CD14-positive monocyte (primary cell): ENCODE measurements around the gene OSBP2. TPM values are rescaled to one million over a fixed set of nuclear protein-coding genes. Genes with fewer than 3 reads are reported as not detected.

Experiments
- DNase-seq, 3 donors: peaks; one replicate each; pipeline ENCODE4 v3.0.0-alpha.2; 2011 to 2022
- H2AFZ ChIP-seq: 2 replicates; pipeline ENCODE4 v1.6.0; 2012; ENCODE audit warnings: mild to moderate bottlenecking, low read depth, low read length, inconsistent platforms; ENCODE audit not compliant: insufficient read depth, poor library complexity, severe bottlenecking
- H3K27ac ChIP-seq, 2 donors: 1 replicate in 1 of 2; 2 replicates in 1 of 2; pipeline ENCODE4 v1.5.1; 2012 to 2013; ENCODE audit warnings: low read length in 2 of 2, control low read depth in 1 of 2, inconsistent platforms in 1 of 2, low read depth in 1 of 2, mild to moderate bottlenecking in 1 of 2
- H3K27me3 ChIP-seq, 2 donors: one replicate each; pipeline versions ENCODE4 v1.6.0 to v1.6.1; 2011 to 2013; ENCODE audit warnings: low read length in 2 of 2; ENCODE audit not compliant: control insufficient read depth in 2 of 2, insufficient read depth in 2 of 2
- H3K36me3 ChIP-seq, 2 donors: replicated peaks in 1 of 2; 1 replicate in 1 of 2; 2 replicates in 1 of 2; pipeline versions ENCODE4 v1.5.1 to v1.6.1; 2012 to 2013; ENCODE audit warnings: low read length in 2 of 2, control low read depth in 1 of 2, inconsistent platforms in 1 of 2, mild to moderate bottlenecking in 1 of 2; ENCODE audit not compliant: insufficient read depth in 2 of 2, control insufficient read depth in 1 of 2
- H3K4me1 ChIP-seq, 2 donors: 1 replicate in 1 of 2; 2 replicates in 1 of 2; pipeline versions ENCODE4 v1.5.1 to v1.6.1; 2012 to 2013; ENCODE audit warnings: low read length in 2 of 2, control low read depth in 1 of 2, inconsistent platforms in 1 of 2, mild to moderate bottlenecking in 1 of 2, moderate library complexity in 1 of 2; ENCODE audit not compliant: insufficient read depth in 2 of 2, control insufficient read depth in 1 of 2
- H3K4me2 ChIP-seq: replicated peaks from 2 replicates; pipeline ENCODE3; 2012; ENCODE audit warnings: low read length, moderate library complexity, mild to moderate bottlenecking; ENCODE audit not compliant: poor library complexity, severe bottlenecking; ENCODE audit errors: extremely low read depth
- H3K4me3 ChIP-seq, 3 experiments: fragments of 200-600 bp in 1 of 3; sonication (generic) in 1 of 3; replicated peaks in 1 of 3; 1 replicate in 2 of 3; 2 replicates in 1 of 3; pipeline ENCODE4 v1.5.1; 2011 to 2013; ENCODE audit warnings: low read length in 3 of 3, mild to moderate bottlenecking in 3 of 3, control low read depth in 2 of 3, low read depth in 2 of 3, inconsistent platforms in 1 of 3, moderate library complexity in 1 of 3
- H3K79me2 ChIP-seq: 2 replicates; pipeline ENCODE4 v1.6.0; 2012; ENCODE audit warnings: mild to moderate bottlenecking, control low read depth, inconsistent platforms, low read length, moderate library complexity; ENCODE audit not compliant: insufficient read depth
- H3K9ac ChIP-seq: 2 replicates; pipeline ENCODE4 v1.6.0; 2017; ENCODE audit warnings: low read length, mild to moderate bottlenecking; ENCODE audit not compliant: insufficient read depth, poor library complexity, severe bottlenecking
- H3K9me3 ChIP-seq, 2 donors: replicated peaks in 1 of 2; 1 replicate in 1 of 2; 2 replicates in 1 of 2; pipeline versions ENCODE4 v1.5.1 to v1.6.1; 2012 to 2013; ENCODE audit warnings: low read length in 2 of 2, control low read depth in 1 of 2; ENCODE audit not compliant: control insufficient read depth in 1 of 2, insufficient read depth in 1 of 2
- H4K20me1 ChIP-seq: 2 replicates; pipeline ENCODE4 v1.6.0; 2012; ENCODE audit warnings: mild to moderate bottlenecking, low read length, control low read depth, moderate library complexity; ENCODE audit not compliant: insufficient read depth
- H3K27ac Mint-ChIP-seq, 7 donors: one replicate each; pipeline ENCODE4 v1.8.0; 2020; ENCODE audit warnings: mild to moderate bottlenecking in 7 of 7, mixed read lengths in 7 of 7, moderate library complexity in 6 of 7, inconsistent platforms in 2 of 7
- H3K27me3 Mint-ChIP-seq, 3 donors: one replicate each; pipeline ENCODE4 v1.8.0; 2021 to 2022; ENCODE audit warnings: low read depth in 3 of 3, mild to moderate bottlenecking in 3 of 3, mixed read lengths in 3 of 3, moderate library complexity in 3 of 3, inconsistent platforms in 1 of 3
- H3K36me3 Mint-ChIP-seq, 2 donors: one replicate each; pipeline ENCODE4 v1.8.0; 2020; ENCODE audit warnings: mixed read lengths in 2 of 2, inconsistent platforms in 1 of 2, mild to moderate bottlenecking in 1 of 2
- H3K4me1 Mint-ChIP-seq: one replicate; pipeline ENCODE4 v1.8.0; 2020; ENCODE audit warnings: mild to moderate bottlenecking, mixed read lengths
- H3K4me3 Mint-ChIP-seq, 2 donors: one replicate each; pipeline ENCODE4 v1.8.0; 2020; ENCODE audit warnings: mild to moderate bottlenecking in 2 of 2, mixed read lengths in 2 of 2, moderate library complexity in 1 of 2
- H3K9me3 Mint-ChIP-seq, 7 donors: one replicate each; pipeline ENCODE4 v1.8.0; 2020 to 2022; ENCODE audit warnings: mixed read lengths in 7 of 7, mild to moderate bottlenecking in 6 of 7, moderate library complexity in 6 of 7, inconsistent platforms in 2 of 7
- WGBS: methylation state at CpG from one replicate; pipeline ENCODE4 v1.1.5; 2013; ENCODE audit warnings: missing lambda C conversion rate; ENCODE audit not compliant: insufficient coverage; 5-methylcytosine and 5-hydroxymethylcytosine counted together
- intact Hi-C, 2 donors: fragments of 100-400 bp; cut with micrococcal nuclease; formaldehyde crosslinking; loops; one replicate each; pipeline versions ENCODE4 v1.15.0 to v1.15.1; 2023
- polyA plus RNA-seq, 3 donors: library from polyadenylated mRNA; depleted of rRNA in 1 of 3; unstranded in 2 of 3; stranded (reverse) in 1 of 3; fragments of 300-500 nt in 2 of 3; fragments of >200 nt in 1 of 3; fragmentation: Illumina TruSeq in 2 of 3; gene quantifications; 1 replicate in 2 of 3; 2 replicates in 1 of 3; pipeline ENCODE4 v1.2.3, GENCODE V29; 2012 to 2021
- TF ChIP-seq, protein P1 (sequence below): fragments of 200-600 bp; IDR thresholded peaks from one replicate; pipeline ENCODE4 v1.8.0; 2022; ENCODE audit warnings: antibody characterized with exemption, mild to moderate bottlenecking

OSBP2 gene
- polyA plus RNA-seq, 3 donors = 0.21 to 0.54 TPM; not detected in 1

GRCh38 chr22:30782613-30783012, 87.9 kb downstream of the OSBP2 start:
- no peaks in the 10 kb centered on the region for H3K36me3 Mint-ChIP-seq
- Histone ChIP-seq H2AFZ (no peak overlapping the region), H3K9ac (no peak overlapping the region), H3K4me1 (no peaks in the 10 kb centered on the region), H3K79me2 (no peaks in the 10 kb centered on the region), H3K27me3 (no peaks in the 10 kb centered on the region), H3K4me2 (no peak overlapping the region), H3K4me3 (no peak overlapping the region), H3K9me3 (no peaks in the 10 kb centered on the region), H3K27ac (no peak overlapping the region), H4K20me1 (no peaks in the 10 kb centered on the region), H3K36me3 (no peaks in the 10 kb centered on the region)
- no peak for DNase-seq
- no peak overlapping the region for H3K4me3 Mint-ChIP-seq
- peaks cover 2% of the 10 kb centered on the region for H3K4me1 Mint-ChIP-seq
- no peak overlapping the region for H3K27ac Mint-ChIP-seq
- H3K9me3 Mint-ChIP-seq = peaks cover 0 to 9% (median 0%) of the 10 kb centered on the region in 7 donors
- intact Hi-C loops = no loop called here
- H3K27me3 Mint-ChIP-seq = peaks cover 4 to 5% (median 5%) of the 10 kb centered on the region in 3 donors
- WGBS = 100% methylated on average over 1 of the region's 5 CpGs
- TF ChIP-seq, protein P1, sequence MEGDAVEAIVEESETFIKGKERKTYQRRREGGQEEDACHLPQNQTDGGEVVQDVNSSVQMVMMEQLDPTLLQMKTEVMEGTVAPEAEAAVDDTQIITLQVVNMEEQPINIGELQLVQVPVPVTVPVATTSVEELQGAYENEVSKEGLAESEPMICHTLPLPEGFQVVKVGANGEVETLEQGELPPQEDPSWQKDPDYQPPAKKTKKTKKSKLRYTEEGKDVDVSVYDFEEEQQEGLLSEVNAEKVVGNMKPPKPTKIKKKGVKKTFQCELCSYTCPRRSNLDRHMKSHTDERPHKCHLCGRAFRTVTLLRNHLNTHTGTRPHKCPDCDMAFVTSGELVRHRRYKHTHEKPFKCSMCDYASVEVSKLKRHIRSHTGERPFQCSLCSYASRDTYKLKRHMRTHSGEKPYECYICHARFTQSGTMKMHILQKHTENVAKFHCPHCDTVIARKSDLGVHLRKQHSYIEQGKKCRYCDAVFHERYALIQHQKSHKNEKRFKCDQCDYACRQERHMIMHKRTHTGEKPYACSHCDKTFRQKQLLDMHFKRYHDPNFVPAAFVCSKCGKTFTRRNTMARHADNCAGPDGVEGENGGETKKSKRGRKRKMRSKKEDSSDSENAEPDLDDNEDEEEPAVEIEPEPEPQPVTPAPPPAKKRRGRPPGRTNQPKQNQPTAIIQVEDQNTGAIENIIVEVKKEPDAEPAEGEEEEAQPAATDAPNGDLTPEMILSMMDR = no peak

DNA sequence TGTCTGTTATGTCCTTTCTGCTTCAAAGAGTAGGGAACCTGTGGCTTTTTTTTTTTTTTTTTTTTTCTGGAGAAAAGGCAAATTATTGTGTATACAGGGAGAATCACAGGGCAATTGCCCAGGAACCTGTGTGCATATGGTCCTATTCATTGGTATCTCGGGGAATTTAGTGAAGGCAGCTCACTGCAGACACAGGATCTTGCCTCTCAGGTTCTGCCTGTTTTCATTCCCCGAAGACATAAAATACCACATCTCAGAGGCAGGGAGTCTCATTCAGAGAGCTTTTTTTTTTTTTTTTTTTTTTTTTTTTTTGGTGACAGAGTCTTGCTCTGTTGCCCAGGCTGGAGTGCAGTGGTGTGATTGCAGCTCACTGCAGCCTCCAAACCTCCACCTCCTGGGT, 88.3 kb downstream of the OSBP2 start:
- H3K36me3 ChIP-seq = no peaks in the 10 kb centered on the region
- peaks cover 2% of the 10 kb centered on the region for H3K4me1 Mint-ChIP-seq
- peaks cover 0 to 9% (median 0%) of the 10 kb centered on the region in 7 donors for H3K9me3 Mint-ChIP-seq
- no peak overlapping the region for H3K27ac Mint-ChIP-seq
- no peaks in the 10 kb centered on the region for H3K9me3 ChIP-seq
- H3K4me2 ChIP-seq = no peak overlapping the region
- TF ChIP-seq, protein P1 = no peak
- WGBS = no CpG with 5 or more reads among the region's 2 CpGs
- H4K20me1 ChIP-seq = no peaks in the 10 kb centered on the region
- H3K27me3 ChIP-seq = no peaks in the 10 kb centered on the region
- H3K79me2 ChIP-seq = no peaks in the 10 kb centered on the region
- no peaks in the 10 kb centered on the region for H3K36me3 Mint-ChIP-seq
- no peak overlapping the region for H3K27ac ChIP-seq
- H3K4me3 ChIP-seq = no peak overlapping the region
- H2AFZ ChIP-seq = no peak overlapping the region
- intact Hi-C loops = no loop called here
- H3K27me3 Mint-ChIP-seq = peaks cover 4 to 5% (median 5%) of the 10 kb centered on the region in 3 donors
- no peak overlapping the region for H3K9ac ChIP-seq
- no peaks in the 10 kb centered on the region for H3K4me1 ChIP-seq
- no peak for DNase-seq
- H3K4me3 Mint-ChIP-seq = no peak overlapping the region
